ENCODE measurements around the gene HSP90AA1. TPM values are rescaled to one million over a fixed set of nuclear protein-coding genes. Genes with fewer than 3 reads are reported as not detected.

The HSP90AA1 gene
- total RNA-seq, 2 donors from 2014 or later: 214 to 399 TPM

GRCh38 chr14:102035914-102036313, 50.9 kb downstream of the HSP90AA1 start:
- H3K27ac ChIP-seq: no peak overlapping the region
- no peaks in the 10 kb centered on the region for H3K27me3 ChIP-seq (replicated peaks; ENCODE audit: insufficient read depth)
- no peaks in the 10 kb centered on the region for H3K4me1 ChIP-seq (ENCODE audit: control insufficient read depth in 1 of 2, low read depth in 2 of 2)
- no peak for TF ChIP-seq CTCF (IDR thresholded peaks at IDR 0.05)
- H3K4me3 ChIP-seq: no peak overlapping the region
- ATAC-seq (ENCODE audit: insufficient number of reproducible peaks, low FRiP score, low read depth) (no peak), DNase-seq (ENCODE audit: low spot score) (no peak)
- H3K36me3 ChIP-seq: peaks cover 89% of the 10 kb centered on the region
- no peaks in the 10 kb centered on the region for H3K9me3 ChIP-seq

GRCh38 chr14:102034301-102034700, 52.5 kb downstream of the HSP90AA1 start:
- DNase-seq (ENCODE audit: low spot score) (no peak), ATAC-seq (ENCODE audit: insufficient number of reproducible peaks, low FRiP score, low read depth) (no peak)
- peaks cover 89% of the 10 kb centered on the region for H3K36me3 ChIP-seq
- no peaks in the 10 kb centered on the region for H3K4me1 ChIP-seq (ENCODE audit: control insufficient read depth in 1 of 2, low read depth in 2 of 2)
- H3K4me3 ChIP-seq: no peak overlapping the region
- H3K27me3 ChIP-seq (replicated peaks; ENCODE audit: insufficient read depth): no peaks in the 10 kb centered on the region
- no peak overlapping the region for H3K27ac ChIP-seq
- no peak for TF ChIP-seq CTCF (IDR thresholded peaks at IDR 0.05)
- no peaks in the 10 kb centered on the region for H3K9me3 ChIP-seq

GRCh38 chr14:102033241-102033640, 53.6 kb downstream of the HSP90AA1 start:
- no peak overlapping the region for H3K4me3 ChIP-seq
- ATAC-seq (ENCODE audit: insufficient number of reproducible peaks, low FRiP score, low read depth) (no peak), DNase-seq (ENCODE audit: low spot score) (no peak)
- no peaks in the 10 kb centered on the region for H3K9me3 ChIP-seq
- no peak for TF ChIP-seq CTCF (IDR thresholded peaks at IDR 0.05)
- H3K36me3 ChIP-seq: peaks cover 89% of the 10 kb centered on the region
- H3K4me1 ChIP-seq (ENCODE audit: control insufficient read depth in 1 of 2, low read depth in 2 of 2): no peaks in the 10 kb centered on the region
- H3K27me3 ChIP-seq (replicated peaks; ENCODE audit: insufficient read depth): no peaks in the 10 kb centered on the region
- no peak overlapping the region for H3K27ac ChIP-seq

Other genes with a start within 250 kb of the HSP90AA1 start
- gene DYNC1H1, start 122.5 kb downstream of the HSP90AA1 start, total RNA-seq: 100 to 1,000 TPM; 517 to 555 TPM
- 10 to 100 TPM; 11.0 to 30.0 TPM for gene WDR20, start 52.9 kb upstream of the HSP90AA1 start, total RNA-seq
- gene MOK, start 218.1 kb upstream of the HSP90AA1 start, total RNA-seq: 10 to 100 TPM; 15.0 to 41.0 TPM
- 1 to 10 TPM; 4.2 to 7.0 TPM for gene ZNF839, start 232.7 kb upstream of the HSP90AA1 start, total RNA-seq

All from thoracic aorta (tissue), 2 donors.